Stomach smooth muscle (tissue), 2 donors: ENCODE measurements around the gene ADGRA3.

Experiments used
- H3K27ac ChIP-seq: one replicate; pipeline ENCODE4 v1.7.0; 2013; ENCODE audit warnings: mild to moderate bottlenecking, low read length, inconsistent platforms
- H3K27me3 ChIP-seq, 2 donors: one replicate each; pipeline ENCODE4 v1.7.0; 2013; ENCODE audit warnings: low read length in 2 of 2; ENCODE audit not compliant: insufficient read depth in 2 of 2, control insufficient read depth in 1 of 2
- H3K36me3 ChIP-seq, 2 donors: one replicate each; pipeline ENCODE4 v1.7.0; 2013; ENCODE audit warnings: low read length in 2 of 2; ENCODE audit not compliant: control insufficient read depth in 2 of 2, insufficient read depth in 2 of 2
- H3K4me1 ChIP-seq: one replicate; pipeline ENCODE4 v1.7.0; 2013; ENCODE audit warnings: low read length; ENCODE audit not compliant: control insufficient read depth, insufficient read depth
- H3K4me3 ChIP-seq, 2 donors: one replicate each; pipeline ENCODE4 v1.7.0; 2013; ENCODE audit warnings: low read length in 2 of 2
- H3K9ac ChIP-seq, 2 donors: one replicate each; pipeline ENCODE4 v1.7.0; 2013; ENCODE audit warnings: low read length in 2 of 2, mild to moderate bottlenecking in 1 of 2
- H3K9me3 ChIP-seq, 2 donors: one replicate each; pipeline ENCODE4 v1.7.0; 2013; ENCODE audit warnings: low read length in 2 of 2; ENCODE audit not compliant: control insufficient read depth in 2 of 2
- donor health status: healthy.
- donor health status: Pancreatic carcinoma.

The ADGRA3 gene

DNA sequence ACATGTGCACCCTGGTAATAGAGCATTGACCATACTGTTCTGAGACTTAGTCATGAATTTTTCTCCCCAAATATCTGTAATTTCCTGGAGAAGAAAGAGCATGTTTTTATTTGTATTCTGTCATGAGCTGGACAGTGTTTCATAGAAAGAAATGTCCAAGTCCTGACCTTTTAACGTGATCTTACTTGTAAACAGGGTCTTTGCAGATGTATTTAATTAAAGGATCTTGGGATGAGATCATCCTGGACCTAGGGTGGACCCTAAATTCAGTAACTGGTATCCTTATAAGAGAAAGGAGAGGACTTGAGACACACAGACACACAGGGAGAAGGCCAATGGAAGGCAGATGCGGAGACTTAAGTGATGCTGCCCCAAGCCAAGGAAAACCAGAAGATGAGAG is 3.6 kb downstream of the ADGRA3 start:
- peaks cover 19% of the 10 kb centered on the region for H3K4me1 ChIP-seq
- H3K27me3 ChIP-seq: no peaks in the 10 kb centered on the region
- H3K36me3 ChIP-seq: no peaks in the 10 kb centered on the region
- H3K9ac ChIP-seq: no peak overlapping the region
- no peaks in the 10 kb centered on the region for H3K9me3 ChIP-seq
- no peak overlapping the region for H3K27ac ChIP-seq
- H3K4me3 ChIP-seq: no peak overlapping the region

DNA sequence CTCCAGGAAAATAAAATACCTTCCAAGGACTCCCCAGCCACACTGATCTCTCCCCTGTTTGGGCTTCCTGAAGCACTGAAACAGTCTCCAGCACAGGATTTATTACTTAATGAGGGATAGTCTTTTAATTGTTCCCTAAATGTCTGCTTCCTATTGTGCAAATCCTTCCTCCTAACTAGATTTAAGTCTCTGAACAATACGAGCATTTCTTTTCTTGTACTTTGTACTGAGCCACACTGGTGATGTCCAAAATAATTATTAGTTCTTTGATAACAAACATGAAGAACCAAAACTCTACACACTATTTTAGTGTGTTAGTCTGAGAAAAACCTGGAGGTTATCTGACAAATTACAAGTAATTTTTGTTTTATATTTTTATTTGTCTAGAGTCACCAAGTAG is 5.1 kb downstream of the ADGRA3 start:
- Histone ChIP-seq H3K27ac (no peak overlapping the region), H3K9me3 (no peaks in the 10 kb centered on the region), H3K4me3 (no peak overlapping the region), H3K4me1 (peaks cover 13% of the 10 kb centered on the region), H3K36me3 (no peaks in the 10 kb centered on the region), H3K9ac (no peak overlapping the region), H3K27me3 (no peaks in the 10 kb centered on the region)

GRCh38 chr4:22508376-22508775 is 7.5 kb downstream of the ADGRA3 start:
- Histone ChIP-seq H3K36me3 (no peaks in the 10 kb centered on the region), H3K9me3 (no peaks in the 10 kb centered on the region), H3K9ac (no peak overlapping the region), H3K4me1 (peaks cover 4% of the 10 kb centered on the region), H3K4me3 (no peak overlapping the region), H3K27me3 (no peaks in the 10 kb centered on the region), H3K27ac (no peak overlapping the region)

DNA sequence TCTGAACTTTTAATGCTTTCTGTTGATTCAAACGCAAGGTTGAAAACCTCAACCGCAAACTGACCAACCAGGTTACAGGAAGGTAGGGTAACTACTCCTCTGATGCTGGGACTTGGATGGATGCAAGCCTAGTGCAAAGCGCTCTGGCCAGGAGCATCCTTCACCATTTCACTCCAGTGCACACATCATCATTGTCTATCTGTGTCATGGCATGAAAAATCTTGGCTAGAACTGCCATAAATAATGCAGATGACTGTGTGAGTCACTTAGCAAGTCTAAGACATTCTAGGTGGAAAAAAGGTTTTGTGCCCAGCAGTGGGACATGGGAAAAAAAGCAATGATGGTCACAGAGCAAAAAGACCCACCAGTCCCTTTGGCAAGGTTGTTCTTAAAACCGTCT is 10.9 kb downstream of the ADGRA3 start:
- Histone ChIP-seq H3K27me3 (no peaks in the 10 kb centered on the region), H3K9ac (no peak overlapping the region), H3K4me3 (no peak overlapping the region), H3K4me1 (peaks cover 6% of the 10 kb centered on the region), H3K9me3 (no peaks in the 10 kb centered on the region), H3K27ac (no peak overlapping the region), H3K36me3 (no peaks in the 10 kb centered on the region)

GRCh38 chr4:22504447-22504846 is 11.4 kb downstream of the ADGRA3 start:
- Histone ChIP-seq H3K36me3 (no peaks in the 10 kb centered on the region), H3K27me3 (no peaks in the 10 kb centered on the region), H3K27ac (no peak overlapping the region), H3K9me3 (no peaks in the 10 kb centered on the region), H3K4me1 (peaks cover 6% of the 10 kb centered on the region), H3K9ac (no peak overlapping the region), H3K4me3 (no peak overlapping the region)

- Histone ChIP-seq H3K36me3 (no peaks in the 10 kb centered on the region), H3K9ac (no peak overlapping the region), H3K27ac (no peak overlapping the region), H3K4me3 (no peak overlapping the region), H3K27me3 (no peaks in the 10 kb centered on the region), H3K4me1 (peaks cover 6% of the 10 kb centered on the region), H3K9me3 (no peaks in the 10 kb centered on the region)
Measured at GRCh38 chr4:22502895-22503814, 12.7 kb downstream of the ADGRA3 start.

GRCh38 chr4:22501715-22502095 is 14.2 kb downstream of the ADGRA3 start:
- Histone ChIP-seq H3K4me3 (no peak overlapping the region), H3K9ac (no peak overlapping the region), H3K4me1 (peaks cover 2% of the 10 kb centered on the region), H3K9me3 (no peaks in the 10 kb centered on the region), H3K27me3 (no peaks in the 10 kb centered on the region), H3K36me3 (no peaks in the 10 kb centered on the region), H3K27ac (no peak overlapping the region)

DNA sequence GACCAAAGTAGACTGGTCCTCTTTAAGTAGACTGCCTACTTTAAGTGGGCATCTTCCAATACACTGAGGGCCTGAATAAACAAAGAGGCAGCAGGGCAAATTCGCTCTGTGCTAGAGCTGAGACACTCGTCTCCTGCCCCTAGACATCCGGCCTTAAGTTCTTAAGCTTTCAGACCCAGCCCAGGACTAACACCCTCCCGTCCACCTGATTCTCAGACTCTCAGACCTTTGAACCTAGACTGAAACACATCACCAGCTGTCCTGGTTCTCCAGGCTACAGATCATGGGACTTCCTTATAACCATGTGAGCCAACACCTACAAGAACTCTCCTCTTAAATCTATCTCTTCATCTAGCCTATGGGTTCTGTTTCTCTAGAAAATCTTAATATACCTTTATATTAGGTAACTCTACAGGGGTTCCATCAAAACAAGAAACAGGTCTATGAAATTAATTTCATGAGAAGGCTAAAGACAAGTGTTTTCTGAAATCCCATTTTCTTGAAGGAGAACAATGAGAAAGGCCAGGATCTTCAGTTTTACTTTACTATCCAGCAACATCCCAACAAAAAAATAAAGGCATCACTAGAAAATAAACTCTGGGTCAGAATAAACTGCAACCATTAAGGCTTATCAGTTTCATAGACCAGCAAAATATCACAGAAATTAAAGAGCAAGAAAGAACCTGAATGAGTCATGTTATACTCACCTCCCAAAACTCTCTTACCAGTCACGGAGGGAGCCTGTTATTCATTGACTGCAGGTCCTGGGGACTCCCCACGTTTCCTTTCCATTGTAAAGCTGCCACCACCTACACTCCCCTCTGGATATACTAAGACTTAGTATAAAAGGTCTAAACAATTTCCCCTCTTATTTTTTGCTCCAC is 14.8 kb downstream of the ADGRA3 start:
- Histone ChIP-seq H3K9ac (no peak overlapping the region), H3K27me3 (no peaks in the 10 kb centered on the region), H3K36me3 (no peaks in the 10 kb centered on the region), H3K4me3 (no peak overlapping the region), H3K9me3 (no peaks in the 10 kb centered on the region), H3K4me1 (peaks cover 2% of the 10 kb centered on the region), H3K27ac (no peak overlapping the region)

DNA sequence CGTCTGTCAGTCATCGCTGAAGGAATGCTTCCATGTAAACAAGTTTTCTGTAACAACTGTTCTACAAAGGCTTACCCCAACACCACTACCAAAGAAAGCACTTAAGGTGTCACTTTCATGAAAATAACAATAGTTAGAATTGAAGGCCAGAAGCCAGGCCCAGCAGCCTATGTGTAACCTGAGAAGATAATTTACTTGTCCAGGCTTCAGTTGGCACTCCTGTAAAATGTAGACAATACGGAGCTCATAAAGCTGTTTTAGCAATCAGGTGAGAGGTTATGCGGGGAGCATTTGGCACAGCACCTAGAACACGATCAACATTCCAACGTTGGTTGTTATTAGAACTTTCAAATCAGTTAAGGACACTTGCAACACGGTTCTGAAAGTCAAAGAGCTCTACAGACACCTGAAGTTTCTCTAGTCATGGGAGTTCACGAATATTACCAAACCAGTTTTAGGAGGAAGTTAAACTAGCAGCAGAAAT is 15.7 kb downstream of the ADGRA3 start:
- H3K9ac ChIP-seq: no peak overlapping the region
- H3K4me1 ChIP-seq: peaks cover 2% of the 10 kb centered on the region
- no peak overlapping the region for H3K27ac ChIP-seq
- no peaks in the 10 kb centered on the region for H3K27me3 ChIP-seq
- H3K36me3 ChIP-seq: no peaks in the 10 kb centered on the region
- H3K9me3 ChIP-seq: no peaks in the 10 kb centered on the region
- no peak overlapping the region for H3K4me3 ChIP-seq

GRCh38 chr4:22498866-22499265 is 17.0 kb downstream of the ADGRA3 start:
- Histone ChIP-seq H3K9ac (no peak overlapping the region), H3K4me1 (peaks cover 2% of the 10 kb centered on the region), H3K36me3 (no peaks in the 10 kb centered on the region), H3K4me3 (no peak overlapping the region), H3K27me3 (no peaks in the 10 kb centered on the region), H3K27ac (no peak overlapping the region), H3K9me3 (no peaks in the 10 kb centered on the region)
